SW480 (cell line): ENCODE data around the gene DENND10.
"Not testable (repeated sequence)": the region's sequence is repeated elsewhere in the genome, so short reads cannot be mapped to it uniquely, and the experiment has no call there.

Experiments used
- DNase-seq: peaks from one replicate; pipeline ENCODE4 v3.0.0-alpha.2; 2016; ENCODE audit warnings: low spot score

The DENND10 gene

GRCh38 chr10:119098576-119098975 is 5.3 kb upstream of the DENND10 start:
- no peak for DNase-seq

DNA sequence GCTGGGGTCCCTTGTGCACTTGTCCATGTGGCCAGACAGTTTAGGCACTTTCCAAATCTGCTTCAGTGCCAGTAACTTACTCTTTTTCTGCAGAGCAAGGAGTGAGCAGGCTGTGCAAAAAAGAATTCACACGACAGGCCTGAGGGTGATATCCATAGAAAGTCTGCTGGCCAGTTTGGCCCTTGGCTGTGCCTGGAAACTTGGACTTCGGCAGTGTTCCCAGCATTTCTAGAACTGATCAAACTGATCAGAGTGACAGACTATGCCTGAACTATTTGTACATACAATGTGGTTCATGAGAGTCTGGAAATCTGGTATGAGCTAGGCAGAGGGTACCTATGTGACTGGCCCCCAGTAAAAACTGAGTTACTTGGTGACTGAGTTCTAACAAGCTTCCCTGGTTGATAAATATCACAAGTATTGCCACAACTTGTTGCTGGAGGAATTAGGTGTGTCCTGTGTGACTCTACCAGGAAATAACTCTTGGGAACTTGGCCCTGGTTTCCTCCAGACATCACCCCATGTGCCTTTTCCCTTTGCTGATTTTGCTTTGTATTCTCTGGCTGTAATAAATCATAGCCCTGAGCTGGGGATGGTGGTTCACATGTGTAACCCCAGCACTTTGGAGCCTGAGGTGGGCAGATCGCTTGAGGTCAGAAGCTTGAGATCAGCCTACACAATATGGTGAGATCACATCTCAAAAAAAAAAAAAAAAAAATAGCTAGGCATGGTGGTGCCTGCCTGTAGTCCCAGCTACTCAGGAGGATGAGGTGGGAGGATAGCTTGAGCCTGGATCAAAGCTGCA is 3.3 kb upstream of the DENND10 start:
- DNase-seq, result no peak

DNA sequence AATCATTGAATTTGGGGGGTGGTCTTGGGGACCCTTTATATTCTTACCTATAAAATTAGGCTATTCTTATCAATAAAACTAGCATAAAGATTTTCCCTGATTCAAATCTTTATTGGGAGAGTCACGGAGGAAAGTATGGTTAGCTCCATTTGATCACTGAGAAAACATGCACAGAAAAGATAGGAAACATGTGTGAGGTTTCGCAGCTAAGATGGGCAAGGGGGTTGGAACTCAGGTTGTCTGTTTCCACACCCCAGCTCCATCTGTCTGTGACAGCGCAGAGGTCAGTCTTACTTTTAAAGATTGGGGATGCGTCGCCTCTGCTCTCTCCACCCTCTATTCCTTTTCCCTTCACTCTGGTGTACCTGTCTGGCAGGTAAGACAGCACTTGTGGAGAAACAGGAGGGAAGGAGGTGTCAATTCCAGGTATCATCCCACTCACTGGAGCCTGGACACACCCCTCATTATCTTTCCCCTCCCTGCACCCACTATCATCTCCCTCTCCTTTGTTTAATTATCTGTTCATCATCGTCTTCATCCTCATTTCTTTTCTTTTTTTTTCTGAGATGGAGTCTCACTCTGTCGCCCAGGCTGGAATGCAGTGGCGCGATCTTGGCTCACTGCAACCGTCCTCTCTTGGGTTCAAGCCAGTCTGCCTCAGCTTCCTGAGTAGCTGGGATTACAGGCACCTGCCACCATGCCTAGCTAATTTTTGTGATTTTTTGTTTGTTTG is 2.4 kb upstream of the DENND10 start:
- no peak for DNase-seq

- no peak for DNase-seq
These were observed 541 bp upstream of the DENND10 start for GRCh38 chr10:119103241-119103902.

DNA sequence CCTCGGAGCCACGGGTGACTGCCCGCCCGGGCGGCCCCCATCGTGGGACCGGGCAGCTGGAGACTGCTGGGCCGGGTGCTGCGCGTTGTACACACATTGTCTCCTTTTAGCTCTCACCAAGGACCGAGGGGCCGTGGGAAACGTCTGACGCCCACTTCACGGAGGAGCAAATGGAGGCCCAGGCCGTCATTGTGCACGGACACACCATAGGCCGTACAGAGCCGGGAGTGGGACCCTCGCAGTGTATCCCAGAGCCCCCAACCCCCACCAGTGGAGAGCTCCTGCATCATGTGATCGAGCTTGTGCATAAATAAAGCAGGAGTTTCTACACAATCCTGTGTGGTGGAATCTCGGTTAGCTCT is 722 bp downstream of the DENND10 start:
- no peak for DNase-seq

GRCh38 chr10:119105155-119105554 is 1.2 kb downstream of the DENND10 start:
- no peak for DNase-seq

GRCh38 chr10:119105899-119106298 is 2.0 kb downstream of the DENND10 start:
- not testable (repeated sequence) for DNase-seq

- not testable (repeated sequence) for DNase-seq
These were observed 3.2 kb downstream of the DENND10 start for GRCh38 chr10:119107106-119107505.

- DNase-seq, result not testable (repeated sequence)
These were observed 3.9 kb downstream of the DENND10 start for GRCh38 chr10:119107771-119108170.

DNA sequence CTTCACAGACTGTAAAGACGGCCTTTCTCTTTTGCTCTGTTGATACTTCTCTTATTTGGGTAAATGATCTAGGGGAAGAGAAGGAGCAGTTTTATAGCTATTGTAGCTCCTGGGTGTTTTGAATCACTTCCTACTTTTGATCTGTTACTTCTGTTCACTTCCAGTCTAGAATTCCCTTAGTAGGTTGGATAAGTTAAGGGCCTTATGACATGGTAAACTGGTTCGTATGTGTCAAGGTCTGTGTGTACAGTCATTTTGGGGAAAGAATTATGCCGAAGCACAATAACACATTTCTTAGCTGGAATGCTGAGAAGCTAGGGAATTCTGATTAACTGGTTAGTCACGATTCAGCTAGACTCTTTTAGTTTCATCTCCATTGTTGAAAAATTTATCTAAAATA is 8.1 kb downstream of the DENND10 start:
- DNase-seq, result no peak

DNA sequence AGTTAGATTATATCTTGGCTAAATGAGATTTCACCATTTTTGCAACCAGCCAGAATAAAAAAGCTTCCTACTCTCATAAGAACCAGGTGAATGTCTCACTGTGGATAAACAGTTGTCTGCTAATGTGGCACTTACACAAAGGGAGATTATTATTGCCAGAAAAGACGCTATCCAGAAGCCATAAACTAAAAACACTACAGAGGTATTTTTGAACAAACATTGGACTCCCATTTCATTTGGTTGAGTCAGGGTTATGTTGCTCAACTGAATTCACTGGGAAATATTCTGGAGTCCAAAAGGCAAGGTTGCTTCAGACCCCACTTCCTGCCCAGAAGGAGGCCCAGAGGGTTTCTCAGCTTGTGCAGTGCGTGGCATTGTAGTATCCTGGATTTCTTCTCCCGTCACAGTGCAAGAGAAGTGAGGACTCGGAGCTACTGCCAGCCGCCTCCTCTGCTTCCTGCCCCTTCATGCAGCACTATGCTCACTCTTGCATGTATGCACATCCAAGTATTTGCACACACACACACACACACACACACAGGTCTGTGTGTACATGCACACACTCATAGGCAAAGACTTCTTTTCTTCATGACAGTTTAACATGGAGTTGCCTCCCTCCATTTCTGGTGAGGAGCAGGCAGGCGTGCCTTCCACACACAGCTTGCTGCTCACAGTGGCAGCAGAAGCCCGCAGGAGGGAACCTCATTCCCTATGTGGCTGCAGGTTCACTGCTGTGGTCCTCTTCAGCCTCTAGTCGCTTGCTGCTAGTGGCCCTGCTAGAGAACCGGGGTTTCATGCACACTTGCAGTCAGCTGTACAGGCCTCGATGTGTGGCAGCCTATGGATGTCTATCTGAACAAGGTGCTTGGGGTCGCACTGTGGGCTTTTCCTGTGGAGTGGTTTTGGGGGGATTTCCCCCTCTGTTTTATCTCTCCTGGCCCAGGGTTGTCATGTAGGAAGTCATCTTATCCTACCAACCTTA is 10.1 kb downstream of the DENND10 start:
- DNase-seq, result no peak

- DNase-seq, result no peak
These were observed 12.0 kb downstream of the DENND10 start for GRCh38 chr10:119115926-119116325.

GRCh38 chr10:119116326-119116951 is 12.5 kb downstream of the DENND10 start:
- no peak for DNase-seq

DNA sequence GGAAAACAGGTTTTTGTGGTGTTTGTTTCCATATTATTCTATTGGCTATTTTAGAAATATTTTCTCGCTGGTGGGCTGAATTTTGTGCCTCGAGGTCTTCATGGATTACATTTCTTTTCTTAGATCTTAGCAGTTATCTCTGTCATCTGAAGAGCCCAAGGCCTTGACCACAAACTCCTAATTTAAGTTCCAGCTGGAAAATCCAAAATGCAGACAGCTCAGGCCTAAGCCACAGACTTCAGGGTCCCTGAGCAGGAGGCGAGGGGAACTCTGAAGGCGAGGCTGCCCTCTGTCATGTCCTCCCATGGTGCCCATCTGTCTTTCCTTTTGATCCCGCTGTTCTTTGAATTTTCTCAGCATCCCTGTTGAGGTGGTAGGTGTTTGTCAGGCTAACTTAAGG is 14.3 kb downstream of the DENND10 start:
- no peak for DNase-seq

DNA sequence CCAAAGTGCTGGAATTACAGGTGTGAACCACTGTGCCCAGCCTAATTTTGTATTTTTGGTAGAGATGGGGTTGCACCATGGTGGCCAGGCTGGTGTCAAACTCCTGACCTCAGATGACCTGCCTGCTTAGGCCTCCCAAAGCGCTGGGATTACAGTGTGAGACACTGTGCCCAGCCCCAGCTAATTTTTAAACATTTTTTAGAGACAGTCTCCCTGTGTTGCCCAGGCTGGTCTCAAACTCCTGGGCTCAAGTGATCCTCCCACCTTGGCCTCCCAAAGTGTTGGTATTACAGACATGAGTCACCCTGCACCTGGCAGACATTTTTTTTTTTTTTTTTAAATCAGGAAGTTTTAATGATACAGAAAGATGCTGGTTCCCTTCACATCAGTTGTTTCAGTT is 15.5 kb downstream of the DENND10 start:
- no peak for DNase-seq

GRCh38 chr10:119120413-119120867 is 16.5 kb downstream of the DENND10 start:
- DNase-seq, result no peak

- no peak for DNase-seq
These were observed 17.0 kb downstream of the DENND10 start for GRCh38 chr10:119120875-119121274.

- DNase-seq, result no peak
These were observed 22.0 kb downstream of the DENND10 start for GRCh38 chr10:119125942-119126341.

GRCh38 chr10:119129721-119130120 is 25.8 kb downstream of the DENND10 start:
- no peak for DNase-seq

DNA sequence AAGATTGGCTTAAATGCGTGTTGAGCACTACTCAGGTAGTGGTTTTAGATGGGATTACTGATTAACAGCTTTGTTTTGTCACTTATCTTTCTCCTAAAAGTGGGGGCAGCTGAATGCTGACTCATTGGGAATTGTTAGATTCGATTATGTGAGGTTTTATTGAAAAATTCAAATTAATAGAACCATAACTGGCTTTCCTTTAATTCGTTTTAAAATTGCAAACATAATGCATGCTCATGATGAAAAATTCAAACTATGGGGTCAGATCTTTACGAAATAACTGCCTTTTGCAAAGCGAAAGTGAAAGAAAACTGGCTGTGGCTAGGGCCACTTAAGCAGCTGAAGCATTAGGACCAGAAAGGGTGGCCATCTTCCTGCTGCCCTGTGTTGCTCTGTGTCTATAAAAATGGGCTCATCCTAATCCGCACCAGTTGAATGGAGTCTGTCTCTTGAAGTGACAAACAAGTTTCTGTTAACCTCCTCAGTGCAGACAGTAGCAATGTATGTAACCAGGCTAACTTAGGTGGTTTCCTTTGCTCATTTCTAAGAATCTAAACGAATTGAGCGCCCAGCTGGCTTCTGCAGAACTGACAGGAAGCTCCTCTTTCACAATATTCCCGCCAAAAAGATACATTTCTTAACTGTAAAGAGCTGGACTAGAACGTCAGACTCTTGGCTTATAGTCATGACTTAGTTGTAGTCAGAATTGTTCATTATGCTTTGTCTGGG is 27.8 kb downstream of the DENND10 start:
- peak; percentile 43 for DNase-seq
